Tibial artery (tissue), 4 donors: ENCODE data around the gene GABBR2.

ENCODE experiments used
- DNase-seq, 2 donors: peaks; one replicate each; pipeline ENCODE4 v3.0.0-alpha.2; 2019
- H3K27ac ChIP-seq, 2 donors: fragments of 200-600 bp; sonication (generic) in 1 of 2; 1 replicate in 1 of 2; 2 replicates in 1 of 2; pipeline ENCODE4 v1.5.1; 2018 to 2019; ENCODE audit warnings: mild to moderate bottlenecking in 1 of 2
- H3K27me3 ChIP-seq, 2 donors: fragments of 200-600 bp; sonication (generic) in 1 of 2; one replicate each; pipeline versions ENCODE4 v1.5.1 to v1.6.0; 2016 to 2019
- H3K36me3 ChIP-seq, 3 donors: fragments of 200-600 bp; sonication (generic) in 2 of 3; one replicate each; pipeline ENCODE4 v1.5.1; 2016 to 2019; ENCODE audit warnings: mild to moderate bottlenecking in 2 of 3
- H3K4me1 ChIP-seq, 4 donors: fragments of 200-600 bp; sonication (generic) in 2 of 4; 1 replicate in 3 of 4; 2 replicates in 1 of 4; pipeline ENCODE4 v1.5.1; 2016 to 2019
- H3K4me3 ChIP-seq, 2 donors: fragments of 200-600 bp; sonication (generic) in 1 of 2; 1 replicate in 1 of 2; 2 replicates in 1 of 2; pipeline ENCODE4 v1.5.1; 2018 to 2019; ENCODE audit warnings: mild to moderate bottlenecking in 2 of 2
- H3K9me3 ChIP-seq, 3 donors: fragments of 200-600 bp; sonication (generic) in 1 of 3; one replicate each; pipeline ENCODE4 v1.5.1; 2016 to 2019
- CTCF ChIP-seq, 2 experiments: fragments of 200-600 bp in 1 of 2; fragments of 450-650 bp in 1 of 2; IDR thresholded peaks; one replicate each; pipeline ENCODE4 v1.5.1; 2017 to 2019; ENCODE audit warnings: antibody characterized with exemption in 2 of 2, mild to moderate bottlenecking in 1 of 2, moderate library complexity in 1 of 2
- intact Hi-C: fragments of 100-400 bp; cut with DNase I; formaldehyde crosslinking; loops from one replicate; pipeline ENCODE4 v1.15.0; 2023; ENCODE audit warnings: low total_unique reads

Gene GABBR2

DNA sequence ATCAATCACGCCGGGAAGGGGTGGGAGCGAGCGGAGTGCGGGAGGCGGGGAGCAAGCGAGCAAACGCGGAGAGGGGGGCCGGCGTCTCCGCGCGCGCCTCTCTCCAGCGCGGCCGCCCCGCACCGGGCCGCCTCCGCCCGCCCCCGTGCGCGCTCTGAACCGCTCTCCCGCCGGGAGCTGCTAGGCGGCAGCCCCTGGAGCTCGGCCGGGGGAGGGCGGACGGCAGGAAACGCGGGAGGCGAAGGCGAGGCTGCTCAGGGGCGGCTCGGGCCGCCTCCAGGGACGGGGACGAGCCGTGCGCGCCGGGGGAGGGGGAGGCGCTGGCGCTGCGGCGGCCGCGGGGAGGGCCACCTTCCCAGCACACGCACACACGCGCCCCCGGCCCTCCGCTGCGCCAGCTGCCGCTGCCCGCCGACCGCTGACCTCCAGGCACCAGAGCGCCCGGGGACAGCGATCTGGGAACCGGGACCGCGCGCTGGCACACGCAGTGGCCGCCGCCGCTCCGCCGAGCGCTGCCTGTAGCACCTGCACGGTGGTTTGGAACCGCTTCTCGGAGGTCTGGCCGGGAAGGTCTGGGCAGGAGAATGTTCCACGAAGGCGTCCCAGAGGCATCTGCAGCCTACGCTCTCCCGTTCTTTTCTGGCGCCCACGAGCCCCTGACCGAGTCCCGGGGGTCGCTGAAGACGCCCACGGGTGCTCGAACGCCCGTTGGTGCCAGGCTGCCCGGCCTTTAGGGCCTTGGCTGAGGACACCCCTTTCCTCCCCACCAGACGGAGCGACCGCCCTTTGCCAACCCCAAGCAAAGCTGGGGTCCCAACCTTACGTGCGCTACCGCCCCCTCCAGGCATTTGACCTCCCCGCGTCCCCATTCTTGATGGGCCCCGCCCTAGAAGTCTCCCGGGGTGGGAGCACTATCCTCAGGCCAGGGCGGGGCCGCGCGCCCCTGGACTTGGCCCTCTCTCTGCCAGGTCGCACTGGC, at the start of gene GABBR2:
GABBR2 (minus strand) TSS at position 3 of the 979 bp plus-strand sequence. CDS start 198 bp downstream, outside the sequence.
- Histone ChIP-seq H3K4me3 (peak within 1 kb of the TSS; percentile 6 to 45), H3K27ac (no peak within 1 kb of the TSS), H3K27me3 (peaks cover 0 to 75% of the 10 kb centered on the region in 2 donors), H3K36me3 (no peaks in the 10 kb centered on the region), H3K9me3 (no peaks in the 10 kb centered on the region), H3K4me1 (peaks cover 0 to 24% (median 20%) of the 10 kb centered on the region in 4 donors)
- TF ChIP-seq CTCF (IDR thresholded peaks at IDR 0.05), result no peak
- no peak for DNase-seq
- intact Hi-C loops, result no loop called here

DNA sequence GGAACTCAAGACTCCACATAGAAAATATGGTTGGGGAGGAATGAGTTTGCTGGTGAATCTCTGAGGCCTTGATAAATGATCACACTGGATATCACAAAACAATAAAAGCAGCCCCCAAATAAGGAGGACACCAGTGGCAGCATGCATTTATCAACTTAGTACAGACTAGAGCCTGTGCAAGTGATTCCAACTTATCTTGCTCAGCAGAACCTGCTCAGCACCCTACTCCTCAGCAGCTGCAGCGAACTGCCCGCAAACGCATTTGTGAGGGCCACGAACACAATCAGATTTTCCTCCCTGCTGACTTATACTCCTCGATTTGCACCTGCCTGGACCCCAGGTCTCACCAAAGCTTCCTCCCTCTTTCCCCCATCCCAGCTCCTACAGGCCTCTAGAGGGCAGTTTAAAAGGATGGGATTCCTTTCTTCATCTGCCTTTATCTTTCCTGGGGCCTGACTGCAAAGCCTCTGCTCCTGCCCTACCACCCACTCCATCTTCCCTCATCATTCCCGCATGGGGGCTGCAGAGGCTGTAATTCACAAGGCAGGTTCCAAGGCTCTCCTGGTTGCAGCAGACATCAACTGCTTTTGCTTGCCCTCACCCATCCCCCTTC, 46.4 kb upstream of the GABBR2 start:
- TF ChIP-seq CTCF (IDR thresholded peaks at IDR 0.05), result no peak
- H3K4me3 ChIP-seq, result no peak overlapping the region
- H3K27ac ChIP-seq, result no peak overlapping the region
- peaks cover 51 to 68% (median 57%) of the 10 kb centered on the region in 3 donors for H3K36me3 ChIP-seq
- no peaks in the 10 kb centered on the region for H3K4me1 ChIP-seq
- peaks cover 0 to 5% (median 0%) of the 10 kb centered on the region in 3 donors for H3K9me3 ChIP-seq
- no peaks in the 10 kb centered on the region for H3K27me3 ChIP-seq
- intact Hi-C loops, result no loop called here
- no peak for DNase-seq

GRCh38 chr9:98751210-98751609, 42.5 kb upstream of the GABBR2 start:
- Histone ChIP-seq H3K4me3 (no peak overlapping the region), H3K9me3 (no peaks in the 10 kb centered on the region), H3K27me3 (no peaks in the 10 kb centered on the region), H3K27ac (no peak overlapping the region), H3K4me1 (no peaks in the 10 kb centered on the region), H3K36me3 (peaks cover 47 to 57% (median 54%) of the 10 kb centered on the region in 3 donors)
- no peak for DNase-seq
- intact Hi-C loops, result no loop called here
- no peak for TF ChIP-seq CTCF (IDR thresholded peaks at IDR 0.05)

- no peak for DNase-seq
- no peaks in the 10 kb centered on the region for H3K9me3 ChIP-seq
- H3K27me3 ChIP-seq, result no peaks in the 10 kb centered on the region
- intact Hi-C loops, result no loop called here
- peaks cover 46 to 55% (median 53%) of the 10 kb centered on the region in 3 donors for H3K36me3 ChIP-seq
- TF ChIP-seq CTCF (IDR thresholded peaks at IDR 0.05), result no peak
- no peak overlapping the region for H3K27ac ChIP-seq
- no peaks in the 10 kb centered on the region for H3K4me1 ChIP-seq
- no peak overlapping the region for H3K4me3 ChIP-seq
These were observed 41.8 kb upstream of the GABBR2 start for GRCh38 chr9:98750364-98751060.

- no peaks in the 10 kb centered on the region for H3K4me1 ChIP-seq
- no peak overlapping the region for H3K27ac ChIP-seq
- H3K4me3 ChIP-seq, result no peak overlapping the region
- intact Hi-C loops, result no loop called here
- no peaks in the 10 kb centered on the region for H3K27me3 ChIP-seq
- peaks cover 26 to 58% (median 31%) of the 10 kb centered on the region in 3 donors for H3K36me3 ChIP-seq
- no peak for DNase-seq
- no peaks in the 10 kb centered on the region for H3K9me3 ChIP-seq
- TF ChIP-seq CTCF (IDR thresholded peaks at IDR 0.05), result no peak
These were observed 38.7 kb upstream of the GABBR2 start for GRCh38 chr9:98747476-98747875.
